Central memory CD8-positive, alpha-beta T cell (primary cell): ENCODE measurements around the gene VSIG1.
A peak's percentile ranks its signal among the peaks of the same experiment; 100 is the strongest.

Source experiments
- ATAC-seq: fragments of 150-1000 bp; cut with Tn5 transposase; replicated peaks from 2 replicates; pipeline ENCODE4 v1.10.0; 2022; ENCODE audit warnings: mild to moderate bottlenecking, moderate FRiP score, moderate number of reproducible peaks; ENCODE audit not compliant: poor library complexity, severe bottlenecking; ENCODE audit errors: extremely low read depth
- DNase-seq, 2 donors: peaks; one replicate each; pipeline ENCODE4 v3.0.0; 2021; ENCODE audit warnings: low spot score in 2 of 2
- H3K27ac Mint-ChIP-seq: one replicate; pipeline ENCODE4 v1.8.0; 2022; ENCODE audit warnings: low read depth, mild to moderate bottlenecking, moderate library complexity, mixed read lengths
- H3K27me3 Mint-ChIP-seq: one replicate; pipeline ENCODE4 v1.8.0; 2022; ENCODE audit warnings: mixed read lengths
- H3K36me3 Mint-ChIP-seq: one replicate; pipeline ENCODE4 v1.8.0; 2022; ENCODE audit warnings: mild to moderate bottlenecking, moderate library complexity, mixed read lengths; ENCODE audit not compliant: insufficient read depth
- H3K4me1 Mint-ChIP-seq: one replicate; pipeline ENCODE4 v1.8.0; 2022; ENCODE audit warnings: mixed read lengths
- H3K4me3 Mint-ChIP-seq: one replicate; pipeline ENCODE4 v1.8.0; 2022; ENCODE audit warnings: mild to moderate bottlenecking, moderate library complexity, mixed read lengths
- H3K9me3 Mint-ChIP-seq: one replicate; pipeline ENCODE4 v1.8.0; 2022; ENCODE audit warnings: mixed read lengths

The VSIG1 gene

GRCh38 chrX:108071578-108071977, 26.7 kb downstream of the VSIG1 start:
- Mint-ChIP-seq H3K9me3 (no peaks in the 10 kb centered on the region), H3K4me1 (no peaks in the 10 kb centered on the region), H3K27ac (no peak overlapping the region), H3K36me3 (peaks cover 2% of the 10 kb centered on the region), H3K27me3 (no peaks in the 10 kb centered on the region), H3K4me3 (no peak overlapping the region)
- ATAC-seq (no peak), DNase-seq (no peak)

- H3K4me3 Mint-ChIP-seq = no peak overlapping the region
- no peaks in the 10 kb centered on the region for H3K9me3 Mint-ChIP-seq
These were observed 27.9 kb downstream of the VSIG1 start for GRCh38 chrX:108072746-108073145.

GRCh38 chrX:108081110-108081509, 36.2 kb downstream of the VSIG1 start:
- ATAC-seq (no peak), DNase-seq (no peak)
- Mint-ChIP-seq H3K4me3 (no peak overlapping the region), H3K27ac (no peak overlapping the region), H3K36me3 (peaks cover 9% of the 10 kb centered on the region), H3K27me3 (no peaks in the 10 kb centered on the region), H3K9me3 (no peaks in the 10 kb centered on the region), H3K4me1 (no peaks in the 10 kb centered on the region)

More at GRCh38 chrX:108072746-108073145, 27.9 kb downstream of the VSIG1 start:
- ATAC-seq (no peak), DNase-seq (no peak)
- H3K36me3 Mint-ChIP-seq = no peaks in the 10 kb centered on the region
- no peaks in the 10 kb centered on the region for H3K27me3 Mint-ChIP-seq
- no peak overlapping the region for H3K27ac Mint-ChIP-seq
- H3K4me1 Mint-ChIP-seq = no peaks in the 10 kb centered on the region

- no peak for ATAC-seq
- H3K4me1 Mint-ChIP-seq = no peaks in the 10 kb centered on the region
- peaks cover 9% of the 10 kb centered on the region for H3K36me3 Mint-ChIP-seq
- no peaks in the 10 kb centered on the region for H3K9me3 Mint-ChIP-seq
- no peak for DNase-seq
- no peak overlapping the region for H3K4me3 Mint-ChIP-seq
- no peak overlapping the region for H3K27ac Mint-ChIP-seq
- no peaks in the 10 kb centered on the region for H3K27me3 Mint-ChIP-seq
These were observed 42.9 kb downstream of the VSIG1 start for GRCh38 chrX:108087792-108088191.

- Mint-ChIP-seq H3K9me3 (no peaks in the 10 kb centered on the region), H3K27me3 (no peaks in the 10 kb centered on the region), H3K4me1 (peaks cover 5% of the 10 kb centered on the region), H3K27ac (no peak overlapping the region), H3K36me3 (peaks cover 9% of the 10 kb centered on the region), H3K4me3 (no peak overlapping the region)
- DNase-seq = no peak
- no peak for ATAC-seq
These were observed 43.6 kb downstream of the VSIG1 start for GRCh38 chrX:108088511-108088910.

- Mint-ChIP-seq H3K9me3 (no peaks in the 10 kb centered on the region), H3K4me1 (peaks cover 5% of the 10 kb centered on the region), H3K4me3 (no peak overlapping the region), H3K27ac (no peak overlapping the region), H3K27me3 (no peaks in the 10 kb centered on the region), H3K36me3 (peaks cover 4% of the 10 kb centered on the region)
- DNase-seq = no peak
- ATAC-seq = no peak
These were observed 45.8 kb downstream of the VSIG1 start for GRCh38 chrX:108090491-108091263.

- Mint-ChIP-seq H3K27me3 (no peaks in the 10 kb centered on the region), H3K27ac (no peak within 1 kb of the TSS), H3K4me1 (peaks cover 5% of the 10 kb centered on the region), H3K9me3 (no peaks in the 10 kb centered on the region), H3K4me3 (no peak within 1 kb of the TSS), H3K36me3 (peaks cover 4% of the 10 kb centered on the region)
- ATAC-seq (peak; percentile 97), DNase-seq (peak; percentile 72 to 82)
These were observed 46.5 kb downstream of the VSIG1 start, which contains the start of the genes ATG4A and PSMD10 for GRCh38 chrX:108091264-108091877. ATG4A (plus strand) TSS chrX:108091778; CDS start chrX:108091827, 49 bp downstream. PSMD10 (minus strand) TSS chrX:108091542; CDS start chrX:108091520, 22 bp downstream.

- H3K4me1 Mint-ChIP-seq = peaks cover 5% of the 10 kb centered on the region
- peak; percentile 30 for ATAC-seq
- H3K36me3 Mint-ChIP-seq = peaks cover 4% of the 10 kb centered on the region
- no peaks in the 10 kb centered on the region for H3K27me3 Mint-ChIP-seq
- DNase-seq = no peak
- H3K9me3 Mint-ChIP-seq = no peaks in the 10 kb centered on the region
- H3K27ac Mint-ChIP-seq = no peak overlapping the region
- no peak overlapping the region for H3K4me3 Mint-ChIP-seq
These were observed 47.0 kb downstream of the VSIG1 start for GRCh38 chrX:108091878-108092291.

- H3K9me3 Mint-ChIP-seq = no peaks in the 10 kb centered on the region
- no peak for ATAC-seq
- H3K4me3 Mint-ChIP-seq = no peak overlapping the region
- peaks cover 5% of the 10 kb centered on the region for H3K4me1 Mint-ChIP-seq
- DNase-seq = no peak
- H3K27me3 Mint-ChIP-seq = no peaks in the 10 kb centered on the region
- H3K27ac Mint-ChIP-seq = no peak overlapping the region
- no peaks in the 10 kb centered on the region for H3K36me3 Mint-ChIP-seq
These were observed 52.5 kb downstream of the VSIG1 start for GRCh38 chrX:108097380-108097779.

GRCh38 chrX:108105473-108105872, 60.6 kb downstream of the VSIG1 start:
- Mint-ChIP-seq H3K27me3 (no peaks in the 10 kb centered on the region), H3K9me3 (no peaks in the 10 kb centered on the region), H3K4me1 (peaks cover 32% of the 10 kb centered on the region), H3K36me3 (no peaks in the 10 kb centered on the region), H3K27ac (no peak overlapping the region), H3K4me3 (no peak overlapping the region)
- ATAC-seq = no peak
- DNase-seq = no peak

- H3K27ac Mint-ChIP-seq = no peak overlapping the region
- H3K9me3 Mint-ChIP-seq = no peaks in the 10 kb centered on the region
These were observed 69.7 kb downstream of the VSIG1 start for GRCh38 chrX:108114541-108114940.

GRCh38 chrX:108117988-108118387, 73.1 kb downstream of the VSIG1 start:
- H3K9me3 Mint-ChIP-seq = no peaks in the 10 kb centered on the region
- no peak overlapping the region for H3K4me3 Mint-ChIP-seq
- no peaks in the 10 kb centered on the region for H3K27me3 Mint-ChIP-seq
- H3K27ac Mint-ChIP-seq = no peak overlapping the region
- DNase-seq = no peak
- no peak for ATAC-seq
- peaks cover 10% of the 10 kb centered on the region for H3K4me1 Mint-ChIP-seq
- peaks cover 1% of the 10 kb centered on the region for H3K36me3 Mint-ChIP-seq

More at GRCh38 chrX:108114541-108114940, 69.7 kb downstream of the VSIG1 start:
- Mint-ChIP-seq H3K4me1 (peaks cover 10% of the 10 kb centered on the region), H3K4me3 (no peak overlapping the region), H3K27me3 (no peaks in the 10 kb centered on the region), H3K36me3 (peaks cover 1% of the 10 kb centered on the region)
- no peak for DNase-seq
- no peak for ATAC-seq

- no peaks in the 10 kb centered on the region for H3K27me3 Mint-ChIP-seq
- no peak overlapping the region for H3K27ac Mint-ChIP-seq
- no peaks in the 10 kb centered on the region for H3K9me3 Mint-ChIP-seq
- peaks cover 10% of the 10 kb centered on the region for H3K4me1 Mint-ChIP-seq
- ATAC-seq (no peak), DNase-seq (no peak)
- H3K4me3 Mint-ChIP-seq = no peak overlapping the region
- H3K36me3 Mint-ChIP-seq = peaks cover 4% of the 10 kb centered on the region
These were observed 76.4 kb downstream of the VSIG1 start for GRCh38 chrX:108121291-108121690.
